SIG-M5 treated with dmso at 0.1 percent for 504 hours (cell line): ENCODE measurements around the gene LY6G5C.

Source experiments
- DNase-seq: peaks from one replicate; lab custom pipeline; 2025; ENCODE audit not compliant: unreplicated experiment; lab: John Stamatoyannopoulos, UW

Gene LY6G5C

DNA sequence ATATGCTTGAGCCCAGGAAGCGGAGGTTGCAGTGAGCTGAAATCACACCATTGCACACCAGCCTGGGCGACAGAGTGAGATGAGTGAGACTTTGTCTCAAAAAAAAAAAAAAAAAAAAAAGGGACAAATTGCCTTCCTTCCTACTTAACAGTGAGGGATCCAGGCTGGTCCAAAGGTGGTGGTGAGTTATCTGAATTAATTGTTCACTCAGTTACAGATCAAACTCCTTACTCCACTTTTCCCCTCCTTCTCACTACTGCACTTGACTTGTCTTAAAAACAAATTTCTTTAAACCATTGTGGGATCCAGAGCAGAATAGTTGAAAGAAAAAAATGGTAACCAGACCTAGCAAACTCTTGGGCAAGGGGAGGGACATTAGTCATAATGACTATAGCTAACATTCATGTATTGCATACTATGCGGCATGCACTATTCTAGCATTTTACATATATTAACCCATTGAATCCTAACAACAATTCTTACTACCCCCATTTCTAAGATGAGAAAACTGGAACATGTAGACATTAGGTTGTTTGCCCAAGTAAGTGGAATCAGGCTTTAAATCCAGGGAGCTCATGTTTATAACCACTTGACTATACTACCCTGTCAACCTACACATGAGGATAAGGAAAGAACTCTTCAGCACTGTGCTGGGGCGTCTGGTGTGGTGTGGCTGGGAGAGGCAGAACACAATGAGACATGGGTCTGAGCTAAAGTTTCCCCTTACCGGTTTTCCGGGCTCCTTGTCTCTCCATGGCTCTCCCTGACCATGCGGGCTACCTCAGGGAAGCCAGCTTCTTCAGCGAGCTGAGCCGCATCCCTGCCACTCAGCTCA, 17.5 kb downstream of the LY6G5C start:
- DNase-seq, result no peak

DNA sequence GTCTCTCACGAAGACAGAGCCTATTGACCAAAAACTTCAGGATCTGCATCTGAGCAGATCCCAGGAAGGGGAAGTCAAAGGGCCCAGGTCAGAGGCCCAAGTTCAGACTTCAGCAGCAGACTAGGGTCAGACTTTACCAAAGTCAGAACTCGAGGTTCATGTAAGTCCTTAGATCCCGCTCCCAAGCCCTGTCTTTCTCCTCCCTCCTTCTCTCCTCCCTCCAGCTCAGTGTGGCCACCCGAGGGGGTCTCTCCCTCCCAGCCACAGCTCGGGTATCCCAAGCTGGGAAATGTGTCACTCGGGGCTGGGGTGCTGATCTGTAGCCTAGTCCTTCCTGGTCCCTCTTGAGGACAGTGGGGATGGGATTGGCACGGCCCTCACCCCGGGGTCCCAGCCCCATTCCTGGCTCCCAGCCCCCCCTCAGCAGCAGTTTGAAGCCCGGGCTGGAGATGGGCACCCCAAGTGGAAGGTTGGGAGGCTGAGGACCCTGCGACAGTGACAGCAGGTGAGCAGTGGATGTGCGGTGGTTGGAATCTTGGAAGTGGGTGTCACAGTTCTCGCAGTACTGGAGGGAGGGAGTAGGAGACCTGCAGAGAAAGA, 18.6 kb downstream of the LY6G5C start:
- no peak for DNase-seq

DNA sequence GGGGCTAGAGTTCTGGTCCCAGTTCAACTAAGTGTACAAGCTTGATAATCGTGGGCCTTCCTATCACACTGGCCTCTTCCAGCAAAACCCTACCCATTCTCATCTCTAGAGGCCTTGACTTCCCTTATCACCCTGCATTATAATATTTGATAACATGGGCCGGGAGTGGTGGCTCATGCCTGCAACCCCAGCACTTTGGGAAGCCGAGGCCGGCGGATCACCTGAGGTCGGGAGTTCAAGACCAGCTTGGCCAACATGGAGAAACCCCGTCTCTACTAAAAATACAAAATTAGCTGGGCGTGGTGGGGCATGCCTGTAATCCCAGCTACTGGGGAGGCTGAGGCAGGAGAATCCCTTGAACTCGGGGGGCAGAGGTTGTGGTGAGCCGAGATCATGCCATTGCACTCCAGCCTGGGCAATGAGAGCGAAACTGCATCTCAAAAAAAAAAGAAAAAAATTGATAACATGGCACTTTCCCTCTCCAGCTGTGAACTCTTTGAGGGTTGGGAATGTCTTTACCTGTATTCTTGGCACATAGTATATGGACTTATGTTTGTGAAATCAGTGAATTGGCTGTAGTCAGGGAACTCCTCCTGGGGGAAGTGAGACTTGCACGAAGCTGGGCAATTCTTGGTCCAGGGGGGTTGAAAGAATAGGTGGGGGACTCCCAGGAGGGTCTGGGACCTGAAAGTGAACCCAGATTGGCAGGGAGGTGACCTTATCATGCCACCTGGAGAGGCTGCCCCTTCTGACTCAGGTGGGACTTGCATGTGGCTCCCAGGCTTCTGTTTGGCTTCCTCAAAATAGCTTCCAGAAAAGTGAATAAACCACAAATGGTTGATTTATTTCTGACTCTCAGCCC, 19.4 kb downstream of the LY6G5C start:
- no peak for DNase-seq

DNA sequence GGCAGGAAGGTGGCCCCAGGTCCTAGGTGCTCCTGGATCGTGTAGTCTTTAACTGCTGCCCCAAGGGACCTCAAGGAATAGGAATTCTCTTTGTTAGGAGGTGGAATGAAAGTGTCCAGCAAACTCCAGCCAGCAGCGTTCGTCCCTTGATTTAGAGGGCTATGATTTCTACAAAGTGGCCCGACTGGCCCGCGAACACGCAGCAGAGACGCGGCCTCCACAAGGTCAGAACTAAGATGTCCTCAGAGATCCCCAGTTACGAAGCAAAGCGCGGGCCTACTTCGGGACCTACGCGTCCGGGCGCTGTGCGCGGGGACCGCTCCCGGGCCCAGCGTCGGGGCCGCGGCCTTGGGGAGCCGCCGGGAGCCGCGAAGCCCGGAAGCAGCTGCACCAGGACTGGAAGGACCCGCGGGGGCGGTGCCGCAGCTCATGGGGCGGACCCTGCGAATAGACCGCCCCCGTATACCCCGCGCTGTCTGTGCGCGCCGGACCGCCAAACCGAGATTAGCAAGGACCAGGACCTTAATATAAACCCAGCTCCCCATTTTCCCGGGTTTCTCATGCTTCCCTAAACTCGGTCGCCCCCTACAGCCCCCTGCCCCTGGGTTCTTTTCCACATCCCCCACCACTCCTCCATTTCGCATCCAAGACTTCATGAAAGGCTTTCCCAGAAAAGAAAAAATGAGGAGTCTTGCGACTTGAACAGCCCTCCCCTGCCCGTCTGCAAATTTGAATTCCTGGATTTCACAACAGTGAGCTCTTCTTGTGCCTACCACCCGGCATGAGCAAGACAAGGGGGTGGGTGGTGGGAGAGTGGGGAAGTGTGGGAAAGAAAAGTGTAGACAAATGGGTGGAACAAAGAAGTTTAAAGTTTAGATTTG, 20.2 kb downstream of the LY6G5C start, which contains the start of gene C6orf47:
TSS of gene C6orf47 (minus strand) at position 398 of the 881 bp plus-strand sequence. CDS start 831 bp downstream, outside the sequence.
- peak; percentile 80 for DNase-seq

DNA sequence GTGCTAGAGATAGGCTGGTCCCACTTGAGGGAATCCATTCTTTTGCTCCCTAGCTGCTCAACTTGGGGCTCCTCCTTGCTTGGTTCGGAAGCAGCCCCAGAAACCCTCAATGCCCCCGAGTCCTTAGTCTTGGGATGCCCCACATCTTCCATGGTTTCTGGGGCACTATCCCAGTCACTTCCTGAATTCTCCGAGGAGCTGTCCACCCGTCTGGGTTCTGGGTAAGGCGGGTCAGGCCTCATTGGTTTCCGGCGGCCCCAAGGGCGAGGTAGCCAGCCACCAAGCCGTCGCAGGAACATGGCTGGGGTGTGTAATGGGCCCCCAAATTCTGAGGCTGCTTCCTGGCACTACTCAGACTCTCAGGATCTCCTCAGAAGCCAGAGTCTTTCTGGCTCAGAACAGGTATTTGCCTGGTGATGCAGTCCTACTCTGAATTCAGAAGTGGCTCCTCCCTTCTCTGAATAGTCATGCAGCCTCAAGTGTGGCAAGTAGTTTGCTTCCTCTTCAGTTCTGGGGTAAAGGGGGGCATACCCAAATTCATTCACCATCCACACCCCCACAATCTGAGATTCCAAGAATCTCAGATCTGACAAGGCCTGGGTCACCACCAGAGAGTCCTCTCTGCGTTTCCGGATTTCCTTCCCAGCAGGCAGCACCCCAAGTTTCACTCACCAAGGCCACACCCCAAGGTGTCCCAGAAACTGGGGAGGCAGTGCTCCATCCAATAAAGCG, 21.1 kb downstream of the LY6G5C start:
- peak; percentile 42 for DNase-seq

DNA sequence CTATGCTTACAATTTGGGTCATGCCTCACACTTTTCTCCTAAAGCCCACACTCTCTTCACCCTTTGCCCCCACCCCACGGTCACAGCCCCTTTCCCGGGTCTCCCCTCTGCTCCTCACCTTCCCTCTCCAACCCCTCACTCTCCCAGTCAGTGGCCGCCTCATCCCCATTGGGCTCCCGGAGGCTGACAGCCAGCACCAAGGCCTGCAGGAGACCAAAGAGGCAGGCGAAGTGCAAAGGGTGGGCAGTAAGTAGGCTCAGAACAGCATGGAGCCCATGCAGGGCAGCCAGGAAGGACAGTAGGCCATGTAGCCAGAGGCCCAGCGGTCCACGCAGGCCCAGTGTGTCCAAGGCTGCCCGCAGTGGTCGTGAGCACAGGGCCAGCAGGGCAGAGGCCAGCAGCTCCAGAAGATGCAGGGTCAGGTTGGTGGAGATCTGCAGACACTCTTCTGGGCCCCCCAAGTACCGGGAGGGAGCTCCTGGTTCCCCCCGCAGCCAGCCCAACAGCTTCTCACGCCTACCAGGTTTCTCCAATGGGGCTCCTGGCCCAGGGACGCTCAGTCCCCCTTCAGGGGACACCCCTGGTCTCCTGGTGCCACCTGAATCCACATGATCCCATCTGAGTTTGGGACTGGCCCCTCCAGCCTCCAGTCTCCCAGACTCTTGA, 21.8 kb downstream of the LY6G5C start:
- no peak for DNase-seq

- no peak for DNase-seq
These were observed 22.6 kb downstream of the LY6G5C start for GRCh38 chr6:31658158-31658688.

GRCh38 chr6:31657406-31658157, 23.3 kb downstream of the LY6G5C start:
- no peak for DNase-seq

- DNase-seq, result no peak
These were observed 25.3 kb downstream of the LY6G5C start, which contains the start of gene APOM for GRCh38 chr6:31655349-31656237. Gene APOM (plus strand): TSS chr6:31655894. CDS start chr6:31655967, 73 bp downstream.

GRCh38 chr6:31654574-31655348, 26.1 kb downstream of the LY6G5C start:
- no peak for DNase-seq

DNA sequence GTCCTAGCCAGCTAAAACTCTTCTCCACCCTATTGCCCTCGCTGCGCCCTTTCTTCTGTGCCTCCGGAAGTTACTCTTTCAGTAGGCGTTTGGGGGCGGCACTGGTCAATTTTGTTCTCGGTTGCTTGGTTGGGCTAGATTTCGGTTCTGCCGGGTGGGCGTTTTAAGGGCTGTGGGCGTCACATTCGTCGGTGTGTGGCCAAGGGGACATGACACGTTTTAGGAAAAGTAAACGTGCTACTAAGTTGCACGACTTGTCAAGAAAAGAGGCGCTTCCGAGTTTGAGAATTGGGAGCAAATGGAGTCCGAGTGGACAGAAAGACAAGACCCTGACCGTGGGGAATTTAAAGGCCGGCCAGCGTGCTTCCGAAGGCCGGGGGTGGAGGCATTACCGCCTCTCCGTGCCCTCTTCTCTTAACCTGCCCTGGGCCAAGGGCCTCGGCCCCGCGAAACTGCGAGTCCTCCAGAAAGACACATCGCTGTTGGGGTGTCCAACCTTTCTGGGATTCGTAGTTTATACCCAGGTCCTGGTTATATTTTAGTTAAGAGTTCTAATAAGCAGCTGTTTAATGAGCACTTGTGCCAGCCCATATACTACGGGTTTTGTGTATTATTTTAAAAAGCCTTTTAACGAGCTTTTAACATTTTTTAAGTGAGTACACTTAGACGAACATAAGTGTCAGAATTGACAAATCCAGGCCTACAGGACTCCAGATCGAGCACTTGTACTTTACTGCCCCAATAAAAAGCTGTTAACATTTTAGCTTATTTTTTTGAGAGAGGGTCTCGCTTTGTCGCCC, 27.7 kb downstream of the LY6G5C start:
- DNase-seq, result peak; percentile 94

DNA sequence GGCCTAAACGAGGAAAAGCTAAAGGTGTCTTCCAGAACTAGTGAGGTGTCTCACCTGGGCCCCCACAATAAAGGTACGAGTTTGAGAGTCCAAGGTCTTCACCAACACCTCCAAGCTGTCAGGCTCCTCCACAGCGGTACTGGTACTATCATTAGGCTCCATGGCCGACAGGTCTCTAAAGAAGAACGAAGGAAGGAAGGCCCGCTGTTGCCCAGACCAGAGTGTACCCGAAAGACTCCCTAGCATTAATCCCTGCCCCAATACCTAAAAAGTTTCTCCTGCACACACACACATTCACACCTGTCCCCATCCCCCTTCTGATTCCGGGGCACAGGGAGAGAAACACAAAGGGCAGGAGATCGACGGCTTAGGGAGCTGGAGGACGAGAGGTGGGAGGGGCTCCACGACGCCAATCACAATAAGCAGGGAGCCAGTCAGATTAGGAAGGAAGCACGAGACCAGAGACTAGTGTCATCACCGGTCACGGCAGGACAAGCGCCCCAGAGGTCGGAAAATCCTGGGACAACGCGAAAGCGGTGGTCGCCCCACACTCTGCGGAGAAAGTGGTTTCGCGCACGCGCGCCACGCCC, 29.2 kb downstream of the LY6G5C start:
- peak; percentile 74 for DNase-seq

DNA sequence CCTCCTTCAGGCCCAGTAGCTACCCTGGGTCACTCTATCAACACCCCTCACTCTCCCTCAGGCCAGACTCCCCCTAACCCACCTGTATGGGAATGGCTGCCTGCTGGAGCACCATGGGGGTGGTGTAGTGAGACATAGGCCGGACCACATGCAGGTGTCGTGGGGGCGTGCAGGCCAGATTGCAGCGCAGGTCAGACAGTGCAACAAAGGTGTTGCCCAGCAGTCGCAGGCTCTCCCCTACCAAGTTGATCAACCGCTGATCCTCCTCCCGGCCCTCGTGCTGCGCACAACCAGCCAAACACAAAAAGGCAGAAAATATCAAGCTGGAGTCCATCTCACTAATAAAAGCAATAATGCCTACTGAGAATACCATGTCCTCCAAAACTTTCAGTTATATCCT, 35.5 kb downstream of the LY6G5C start:
- DNase-seq, result no peak

DNA sequence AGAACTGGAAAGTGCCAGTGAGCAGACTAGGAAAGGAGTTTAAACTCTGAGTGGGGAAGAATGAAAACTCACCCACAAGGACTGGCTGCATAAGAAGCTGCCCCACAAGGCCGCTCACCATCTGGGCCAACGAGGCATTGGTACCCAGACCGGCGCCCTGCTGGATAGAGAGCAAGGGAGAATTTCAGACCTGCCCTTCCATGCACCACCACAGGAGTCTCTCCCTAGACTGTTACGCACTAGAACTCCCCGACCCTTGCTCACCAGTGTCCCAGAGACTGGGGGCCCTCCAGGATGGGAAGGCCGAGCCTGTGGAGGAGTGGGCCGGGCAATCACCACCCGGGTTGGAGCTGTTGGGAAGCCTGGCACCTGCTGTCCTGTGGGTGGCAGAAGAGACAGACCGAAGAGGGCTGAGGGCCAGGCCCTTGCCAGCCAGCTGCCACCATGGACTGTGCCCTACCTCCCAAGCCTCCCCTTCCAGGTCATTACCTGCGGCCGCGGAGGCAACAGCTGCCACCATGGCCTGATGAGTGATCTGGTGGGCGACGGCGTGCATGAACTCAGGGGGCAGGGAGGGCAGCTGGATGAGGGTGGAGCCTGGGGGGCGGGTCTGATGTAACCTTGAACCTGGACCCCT, 36.9 kb downstream of the LY6G5C start:
- no peak for DNase-seq
